Activated CD4-positive, alpha-beta T cell treated with anti-CD3 and anti-CD28 coated beads, Interleukin-2, amount 50 U/mL, for 48 hours (primary cell): Measurements from ENCODE around the gene KMT2D.
A peak's percentile ranks its signal among the peaks of the same experiment; 100 is the strongest.
"Not testable (repeated sequence)": the region's sequence is repeated elsewhere in the genome, so short reads cannot be mapped to it uniquely, and the experiment has no call there.

Experiments used
- DNase-seq, 2 experiments: peaks; one replicate each; pipeline ENCODE4 v3.0.0-alpha.2; 2020

Gene KMT2D

GRCh38 chr12:49088932-49089330 is 28.3 kb upstream of the KMT2D start:
- no peak for DNase-seq

- DNase-seq: peak; percentile 61 to 75
Observed at GRCh38 chr12:49088150-49088931, 27.7 kb upstream of the KMT2D start.

- no peak for DNase-seq
Observed at GRCh38 chr12:49086116-49086515, 25.5 kb upstream of the KMT2D start.

GRCh38 chr12:49084438-49084837 is 23.8 kb upstream of the KMT2D start:
- DNase-seq: no peak

GRCh38 chr12:49079793-49080192 is 19.2 kb upstream of the KMT2D start:
- no peak for DNase-seq

GRCh38 chr12:49070971-49071370 is 10.4 kb upstream of the KMT2D start:
- DNase-seq: no peak

GRCh38 chr12:49069507-49070346 is 9.1 kb upstream of the KMT2D start, which contains the start of gene RHEBL1:
Gene RHEBL1 (minus strand): TSS chr12:49069979. CDS start chr12:49069785, 194 bp downstream.
- DNase-seq: peak; percentile 99

- peak in 1 of 2 experiments; percentile 14 for DNase-seq
Observed at GRCh38 chr12:49068879-49069506, 8.4 kb upstream of the KMT2D start.

GRCh38 chr12:49066120-49066519 is 5.5 kb upstream of the KMT2D start:
- no peak for DNase-seq

GRCh38 chr12:49064767-49065152 is 4.2 kb upstream of the KMT2D start:
- no peak for DNase-seq

GRCh38 chr12:49061916-49062315 is 1.3 kb upstream of the KMT2D start:
- not testable (repeated sequence) for DNase-seq

GRCh38 chr12:49061157-49061650 is 610 bp upstream of the KMT2D start:
- DNase-seq: no peak

- peak; percentile 31 to 33 for DNase-seq
Observed at GRCh38 chr12:49059299-49060171, 1.1 kb downstream of the KMT2D start.

- peak in 1 of 2 experiments; percentile 17 for DNase-seq
Observed at GRCh38 chr12:49059045-49059298, 1.6 kb downstream of the KMT2D start.

GRCh38 chr12:49058366-49059044 is 2.1 kb downstream of the KMT2D start:
- DNase-seq: no peak

- DNase-seq: no peak
Observed at GRCh38 chr12:49057888-49058287, 2.7 kb downstream of the KMT2D start.

- peak; percentile 39 to 55 for DNase-seq
Observed at GRCh38 chr12:49055978-49056754, 4.4 kb downstream of the KMT2D start.

GRCh38 chr12:49055092-49055491 is 5.5 kb downstream of the KMT2D start:
- no peak for DNase-seq

GRCh38 chr12:49054524-49054923 is 6.1 kb downstream of the KMT2D start:
- DNase-seq: no peak

GRCh38 chr12:49054096-49054495 is 6.5 kb downstream of the KMT2D start:
- DNase-seq: no peak
